Testis (tissue), 3 donors: ENCODE measurements around the gene SLC22A23. TPM values are rescaled to one million over a fixed set of nuclear protein-coding genes. Genes with fewer than 3 reads are reported as not detected.
"Not testable (repeated sequence)": the region's sequence is repeated elsewhere in the genome, so short reads cannot be mapped to it uniquely, and the experiment has no call there.

ENCODE experiments used
- DNase-seq: peaks from one replicate; pipeline ENCODE4 v3.0.0-alpha.2; 2019
- H3K27ac ChIP-seq, 2 donors: fragments of 200-600 bp; sonication (generic); one replicate each; pipeline ENCODE4 v1.5.1; 2019
- H3K27me3 ChIP-seq: fragments of 200-600 bp; sonication (generic); one replicate; pipeline ENCODE4 v1.5.1; 2019
- H3K36me3 ChIP-seq: fragments of 200-600 bp; sonication (generic); one replicate; pipeline ENCODE4 v1.5.1; 2017; ENCODE audit warnings: low read depth; ENCODE audit errors: missing control alignments
- H3K4me1 ChIP-seq: fragments of 200-600 bp; sonication (generic); one replicate; pipeline ENCODE4 v1.5.1; 2019
- H3K4me3 ChIP-seq, 2 donors: fragments of 200-600 bp; sonication (generic); one replicate each; pipeline ENCODE4 v1.5.1; 2017 to 2019
- H3K9me3 ChIP-seq: fragments of 200-600 bp; sonication (generic); one replicate; pipeline ENCODE4 v1.5.1; 2017
- CTCF ChIP-seq, 3 experiments: fragments of 450-650 bp in 2 of 3; fragments of 200-600 bp in 1 of 3; sonication (generic) in 1 of 3; IDR thresholded peaks; one replicate each; pipeline ENCODE4 v1.5.1; 2016 to 2019; ENCODE audit warnings: antibody characterized with exemption in 3 of 3, mild to moderate bottlenecking in 2 of 3, moderate library complexity in 1 of 3
- POLR2A ChIP-seq: fragments of 450-650 bp; IDR thresholded peaks from one replicate; pipeline ENCODE4 v1.6.1; 2017; ENCODE audit warnings: antibody characterized with exemption, mild to moderate bottlenecking, moderate library complexity
- WGBS, 2 donors: methylation state at CpG; one replicate each; pipeline ENCODE4 v1.1.5; 2018; 5-methylcytosine and 5-hydroxymethylcytosine counted together
- intact Hi-C: fragments of 100-400 bp; cut with DNase I; formaldehyde crosslinking; loops from one replicate; pipeline ENCODE4 v1.15.1; 2023; ENCODE audit warnings: low total_unique reads
- polyA plus RNA-seq: library from polyadenylated mRNA; stranded (reverse); fragments of 350-450 nt; fragmentation: Illumina TruSeq; extraction: RNeasy Lipid Tissue Mini Kit (QIAGEN cat#74804); gene quantifications from one replicate; pipeline ENCODE4 v1.2.3, GENCODE V29; 2014; ENCODE audit warnings: low read depth, low replicate concordance; ENCODE audit not compliant: insufficient read depth
- total RNA-seq, 2 donors: library from RNA; depleted of rRNA; stranded (reverse); fragments of >200 nt; gene quantifications; one replicate each; pipeline ENCODE4 v1.2.3, GENCODE V29; 2016

SLC22A23 gene
- total and polyA plus RNA-seq, 3 donors from 2014 or later: 9.0 to 20.9 (median 14.9) TPM

DNA sequence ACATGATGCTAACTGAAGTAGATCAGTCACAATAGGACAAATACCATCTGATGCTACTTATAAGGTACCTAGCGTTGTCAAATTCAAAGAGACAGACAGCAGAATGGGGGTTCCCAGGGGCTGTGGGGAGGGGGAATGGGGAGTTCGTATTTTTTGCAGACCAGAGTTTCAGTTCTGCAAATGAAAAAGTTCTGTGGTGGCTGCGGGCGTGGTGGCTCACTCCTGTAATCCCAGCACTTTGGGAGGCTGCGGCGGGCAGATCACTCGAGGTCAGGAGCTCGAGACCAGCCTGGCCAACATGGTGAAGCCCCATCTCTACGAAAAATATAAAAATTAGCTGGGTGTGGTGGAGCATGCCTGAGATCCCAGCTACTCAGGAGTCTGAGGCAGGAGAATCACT lies 68.1 kb downstream of the SLC22A23 start:
- intact Hi-C loops: no loop called here
- no peak for TF ChIP-seq CTCF (IDR thresholded peaks at IDR 0.05)
- no peak for TF ChIP-seq POLR2A
- no peak for DNase-seq
- Histone ChIP-seq H3K9me3 (no peaks in the 10 kb centered on the region), H3K27me3 (no peaks in the 10 kb centered on the region), H3K27ac (no peak overlapping the region), H3K4me1 (peaks cover 7% of the 10 kb centered on the region), H3K4me3 (no peak overlapping the region), H3K36me3 (no peaks in the 10 kb centered on the region)
- 94 to 95% methylated on average over 9 of the region's 9 CpGs for WGBS, 2 donors

- intact Hi-C loops: no loop called here
- WGBS, 2 donors: 78 to 84% methylated on average over 11 of the region's 11 CpGs
- no peak for TF ChIP-seq CTCF (IDR thresholded peaks at IDR 0.05)
- no peak for TF ChIP-seq POLR2A
Measured at GRCh38 chr6:3386374-3386857, 70.4 kb downstream of the SLC22A23 start.

GRCh38 chr6:3385660-3386151 lies 71.1 kb downstream of the SLC22A23 start:
- TF ChIP-seq CTCF (IDR thresholded peaks at IDR 0.05) (no peak), POLR2A (no peak)
- 58 to 60% methylated on average over 6 of the region's 6 CpGs for WGBS, 2 donors
- H3K4me1 ChIP-seq: peaks cover 7% of the 10 kb centered on the region
- H3K4me3 ChIP-seq: no peak overlapping the region
- intact Hi-C loops: no loop called here
- H3K27ac ChIP-seq: no peak overlapping the region
- DNase-seq: peak; percentile 35
- no peaks in the 10 kb centered on the region for H3K9me3 ChIP-seq
- H3K27me3 ChIP-seq: no peaks in the 10 kb centered on the region
- no peaks in the 10 kb centered on the region for H3K36me3 ChIP-seq

More at GRCh38 chr6:3386374-3386857, 70.4 kb downstream of the SLC22A23 start:
- Histone ChIP-seq H3K9me3 (no peaks in the 10 kb centered on the region), H3K36me3 (no peaks in the 10 kb centered on the region), H3K4me3 (no peak overlapping the region), H3K4me1 (peaks cover 7% of the 10 kb centered on the region), H3K27me3 (no peaks in the 10 kb centered on the region), H3K27ac (no peak overlapping the region)
- no peak for DNase-seq

DNA sequence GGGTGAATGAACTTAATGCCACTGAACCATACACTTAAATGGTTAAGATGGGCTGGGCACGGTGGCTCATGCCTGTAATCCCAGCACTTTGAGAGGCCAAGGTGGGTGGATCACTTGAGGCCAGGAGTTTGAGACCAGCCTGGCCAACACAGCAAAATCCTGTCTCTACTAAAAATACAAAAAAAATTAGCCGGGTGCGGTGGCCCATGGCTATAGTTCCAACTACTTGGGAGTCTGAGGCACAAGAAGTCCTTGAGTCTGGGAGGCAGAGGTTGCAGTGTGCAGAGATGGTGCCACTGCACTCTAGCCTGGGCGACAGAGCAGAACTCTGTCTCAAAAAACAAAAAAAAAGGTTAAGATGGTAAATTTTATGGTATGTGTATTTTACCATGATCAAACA lies 71.7 kb downstream of the SLC22A23 start:
- H3K27me3 ChIP-seq, H3K36me3 ChIP-seq, DNase-seq, intact Hi-C loops, H3K9me3 ChIP-seq, H3K4me1 ChIP-seq, H3K4me3 ChIP-seq, H3K27ac ChIP-seq: not testable (repeated sequence)
- 81 to 82% methylated on average over 4 of the region's 4 CpGs for WGBS, 2 donors

- DNase-seq: no peak
- Histone ChIP-seq H3K36me3 (no peaks in the 10 kb centered on the region), H3K4me1 (peaks cover 7% of the 10 kb centered on the region), H3K27me3 (no peaks in the 10 kb centered on the region), H3K9me3 (no peaks in the 10 kb centered on the region), H3K4me3 (no peak overlapping the region), H3K27ac (no peak overlapping the region)
- no peak for TF ChIP-seq POLR2A
- no peak for TF ChIP-seq CTCF (IDR thresholded peaks at IDR 0.05)
- intact Hi-C loops: no loop called here
- 81 to 90% methylated on average over 9 of the region's 9 CpGs for WGBS, 2 donors
Measured at GRCh38 chr6:3384241-3385143, 72.4 kb downstream of the SLC22A23 start.
